HG03159 (cell line): ENCODE results near the gene OGFOD2.
"Not testable (repeated sequence)": the region's sequence is repeated elsewhere in the genome, so short reads cannot be mapped to it uniquely, and the experiment has no call there.

Source experiments
- ATAC-seq: cut with Tn5 transposase; IDR thresholded peaks from one replicate; pipeline ENCODE4 v1.9.1; 2021; ENCODE audit warnings: mild to moderate bottlenecking, moderate library complexity; ENCODE audit not compliant: unreplicated experiment

Gene OGFOD2

GRCh38 chr12:123001464-123001863 is 26.4 kb downstream of the OGFOD2 start:
- ATAC-seq = no peak

DNA sequence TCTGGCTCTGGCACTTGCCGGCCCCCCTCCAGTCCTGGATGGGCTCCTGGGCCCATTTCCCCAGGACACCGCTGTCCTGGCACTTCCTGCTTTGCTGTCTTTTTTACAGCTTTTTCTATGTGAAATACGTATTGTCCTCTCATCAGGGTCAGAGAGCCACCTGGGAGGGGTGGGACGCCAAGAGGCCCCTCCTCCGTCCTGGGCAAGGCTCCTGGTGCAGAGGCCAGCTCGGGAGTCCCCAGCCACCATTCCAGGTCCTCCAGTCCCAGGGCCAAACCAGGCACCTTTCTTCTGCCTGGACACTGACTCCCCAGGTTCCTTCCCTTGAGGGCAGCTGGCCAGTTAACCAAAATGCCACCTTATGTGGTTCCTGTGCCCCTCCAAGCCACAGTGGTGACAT is 28.2 kb downstream of the OGFOD2 start:
- no peak for ATAC-seq

GRCh38 chr12:123004287-123004686 is 29.2 kb downstream of the OGFOD2 start:
- no peak for ATAC-seq

GRCh38 chr12:123005081-123005626 is 30.1 kb downstream of the OGFOD2 start:
- ATAC-seq = no peak

DNA sequence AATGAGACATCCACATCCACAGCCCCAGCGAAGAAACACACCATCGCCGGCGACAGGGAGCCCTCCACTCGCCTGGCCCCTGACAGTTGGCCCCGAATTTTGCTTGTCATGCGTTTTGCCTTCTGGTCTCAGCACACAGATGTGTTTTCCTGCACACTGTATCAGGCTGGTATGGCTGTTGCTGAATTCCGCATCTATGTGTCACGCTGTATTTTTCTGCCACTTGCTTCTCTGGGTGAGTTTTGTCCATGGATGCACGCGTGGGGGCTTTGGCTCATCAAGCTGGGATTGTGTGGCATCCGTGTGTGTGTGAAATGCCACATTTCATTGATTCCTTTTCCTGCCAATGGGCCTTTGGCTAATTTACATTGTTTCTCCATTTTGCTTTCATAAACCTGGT is 31.9 kb downstream of the OGFOD2 start:
- ATAC-seq = no peak

DNA sequence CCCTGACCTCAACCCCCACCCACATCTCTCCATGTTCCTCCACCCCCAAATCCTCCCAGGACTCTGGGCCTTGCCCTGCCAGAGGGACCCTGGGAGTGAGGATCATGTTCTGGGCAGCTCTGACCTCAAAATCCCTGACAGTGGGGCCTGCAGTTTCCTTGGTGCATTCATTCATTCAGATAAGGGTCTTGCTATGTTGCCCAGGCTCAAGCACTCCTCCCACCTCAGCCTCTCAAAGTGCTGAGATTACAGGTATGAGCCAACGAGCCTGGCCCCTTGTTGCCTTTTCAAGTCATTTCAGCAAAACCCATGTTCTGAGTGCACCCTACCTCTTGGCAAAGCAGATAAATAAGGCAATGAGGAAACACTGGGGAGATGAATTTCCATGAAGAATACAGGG is 35.1 kb downstream of the OGFOD2 start:
- no peak for ATAC-seq

GRCh38 chr12:123010681-123011080 is 35.6 kb downstream of the OGFOD2 start:
- no peak for ATAC-seq

DNA sequence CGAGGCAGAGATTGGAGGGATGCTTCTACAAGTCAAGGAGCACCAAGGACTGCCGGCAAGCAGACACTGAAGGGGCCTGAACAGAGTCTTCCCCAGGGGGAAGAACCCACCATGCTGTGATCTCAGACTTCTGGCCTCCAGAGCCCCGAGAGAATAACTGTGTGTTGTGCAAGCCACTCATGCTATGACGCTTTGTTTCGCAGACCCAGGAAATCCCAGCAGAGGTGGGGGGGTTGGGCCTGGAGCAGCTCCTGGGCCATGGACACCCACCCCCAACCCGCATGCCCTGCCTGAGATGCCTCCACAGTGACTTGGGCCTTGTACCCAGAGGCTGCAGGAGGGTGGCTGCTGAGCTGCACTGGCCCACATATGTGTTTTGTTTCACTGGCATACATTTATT is 36.7 kb downstream of the OGFOD2 start:
- no peak for ATAC-seq

DNA sequence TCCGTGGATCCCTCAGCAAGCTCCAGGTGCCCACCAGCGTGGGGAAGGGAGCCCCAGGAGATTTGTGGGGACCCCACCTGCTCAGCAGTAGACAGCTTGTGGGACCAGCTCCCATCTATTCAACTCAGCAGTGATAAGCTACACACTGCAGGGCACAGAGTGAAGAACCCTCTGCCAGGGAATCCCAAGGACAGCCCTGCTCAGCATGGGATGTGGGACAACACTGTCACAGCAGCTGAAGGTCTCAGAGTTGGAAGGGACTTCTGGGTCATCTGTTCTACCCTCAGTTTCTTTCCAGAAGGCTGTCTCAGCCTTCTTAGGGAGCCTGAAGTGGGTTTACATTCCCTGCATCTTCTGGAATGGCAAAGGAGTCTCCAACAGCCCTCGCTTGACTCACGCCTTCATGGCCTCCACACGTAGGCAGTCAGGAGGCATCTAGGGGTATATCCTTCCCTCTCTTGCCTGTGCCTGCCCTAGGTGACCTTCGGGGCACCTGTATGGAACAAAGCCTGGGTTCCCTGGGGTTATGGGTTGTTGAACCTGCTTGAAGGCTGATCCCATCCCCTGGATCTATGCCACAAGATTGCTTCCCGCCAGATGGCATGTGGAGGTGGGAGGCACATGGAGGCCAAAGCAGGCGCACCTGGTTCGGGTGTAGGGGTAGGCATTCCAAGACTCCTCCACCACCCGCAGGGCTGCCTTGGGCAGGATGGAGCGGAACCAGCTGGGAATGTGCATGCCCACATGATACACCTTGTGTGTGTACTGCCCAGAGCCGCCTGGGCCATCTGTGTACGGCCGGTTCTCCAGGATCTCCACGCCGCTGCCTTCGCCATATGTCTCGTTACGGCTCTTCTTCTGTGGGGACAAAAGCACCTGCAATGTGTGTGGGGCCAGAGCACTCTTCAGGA is 38.4 kb downstream of the OGFOD2 start:
- no peak for ATAC-seq

- ATAC-seq = not testable (repeated sequence)
These were observed 39.4 kb downstream of the OGFOD2 start for GRCh38 chr12:123014473-123014872.

- no peak for ATAC-seq
These were observed 42.7 kb downstream of the OGFOD2 start for GRCh38 chr12:123017753-123018152.

- ATAC-seq = no peak
These were observed 44.7 kb downstream of the OGFOD2 start for GRCh38 chr12:123019841-123020138.

DNA sequence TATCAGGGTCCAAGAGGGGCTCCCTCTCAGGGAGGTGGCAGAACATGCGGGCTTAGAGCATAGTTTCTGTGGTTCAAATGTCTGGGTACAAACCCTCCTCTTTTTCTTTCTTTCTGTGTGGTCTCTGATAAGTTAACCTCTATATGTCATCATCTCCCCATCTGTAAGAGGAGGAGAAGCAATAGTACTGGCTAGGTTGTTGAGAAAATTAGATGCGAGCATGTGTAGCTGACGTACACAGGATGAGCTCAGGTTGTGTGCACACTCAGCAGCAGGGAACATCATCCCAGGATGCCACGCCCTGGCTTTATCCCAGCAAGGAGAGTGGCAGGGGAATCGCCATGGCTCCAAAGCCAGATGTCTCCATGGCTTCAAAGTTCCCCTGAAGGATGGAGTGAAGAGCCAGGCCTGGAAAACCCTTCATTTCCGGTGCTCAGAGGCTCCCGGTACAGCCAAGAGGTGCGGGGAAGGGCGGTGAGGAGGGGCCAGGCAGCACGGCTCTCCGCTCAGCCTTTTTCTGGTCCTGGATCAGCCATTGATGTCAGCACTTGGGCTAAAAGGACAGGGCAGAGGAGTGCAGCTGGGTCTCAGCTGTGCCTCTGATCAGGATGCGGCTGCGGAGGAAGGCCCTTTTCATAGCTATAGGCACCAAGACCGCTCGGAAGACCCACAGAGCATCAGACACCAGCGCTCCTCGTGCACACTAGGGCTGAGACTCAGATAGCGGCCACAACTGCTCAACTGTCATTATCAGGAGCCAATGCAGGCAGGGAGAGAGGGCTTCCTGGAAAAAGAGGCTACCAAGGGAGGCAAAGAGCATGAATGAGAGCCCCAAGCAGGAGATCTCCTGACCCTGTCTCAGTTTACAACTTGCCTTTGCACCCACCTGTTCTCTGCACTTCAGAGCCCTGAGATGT is 46.9 kb downstream of the OGFOD2 start:
- ATAC-seq = no peak

- no peak for ATAC-seq
These were observed 47.8 kb downstream of the OGFOD2 start for GRCh38 chr12:123022846-123023245.

- ATAC-seq = no peak
These were observed 49.9 kb downstream of the OGFOD2 start for GRCh38 chr12:123024819-123025391.

DNA sequence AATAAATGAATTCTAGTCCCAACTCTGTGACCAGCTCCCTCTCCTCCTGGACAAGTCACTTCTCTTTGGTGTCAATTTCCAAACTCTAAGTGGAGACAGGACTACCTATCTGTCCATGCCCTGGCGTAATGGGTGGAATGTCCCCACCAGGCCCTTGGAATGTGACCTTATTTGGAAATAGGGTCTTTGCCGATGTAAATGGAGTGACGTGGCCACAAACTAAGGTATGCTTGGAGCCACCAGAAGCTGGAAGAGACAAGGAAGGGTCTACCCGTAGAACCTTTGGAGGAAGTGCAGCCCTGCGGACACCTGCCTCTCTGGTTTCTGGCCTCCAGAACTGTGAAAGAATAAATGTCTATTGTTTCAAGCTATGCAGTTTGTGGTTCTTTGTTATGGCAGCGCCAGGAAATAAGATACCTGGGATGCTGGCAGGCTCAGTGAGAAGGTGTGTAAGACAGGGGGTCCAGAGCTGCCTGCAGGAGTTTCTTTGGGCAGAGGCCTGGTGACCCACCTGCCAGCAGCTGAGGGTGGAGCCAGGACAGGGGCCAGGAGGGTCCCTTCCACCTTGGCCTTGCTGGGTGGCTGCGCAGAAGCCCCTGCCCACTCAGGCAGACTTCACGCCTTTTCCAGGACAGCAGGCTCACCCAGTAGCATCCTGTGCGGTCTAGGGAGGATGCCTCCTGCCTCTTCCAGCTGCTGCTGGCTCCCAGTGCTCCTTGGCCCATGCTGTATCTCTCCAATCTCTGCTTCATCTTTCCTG is 51.2 kb downstream of the OGFOD2 start:
- no peak for ATAC-seq

- ATAC-seq = no peak
These were observed 52.8 kb downstream of the OGFOD2 start for GRCh38 chr12:123027726-123028445.

- ATAC-seq = no peak
These were observed 53.4 kb downstream of the OGFOD2 start for GRCh38 chr12:123028475-123028874.

- ATAC-seq = no peak
These were observed 54.5 kb downstream of the OGFOD2 start for GRCh38 chr12:123029550-123029949.
